Measurements from ENCODE around the gene ATP9B.

ATP9B gene

DNA sequence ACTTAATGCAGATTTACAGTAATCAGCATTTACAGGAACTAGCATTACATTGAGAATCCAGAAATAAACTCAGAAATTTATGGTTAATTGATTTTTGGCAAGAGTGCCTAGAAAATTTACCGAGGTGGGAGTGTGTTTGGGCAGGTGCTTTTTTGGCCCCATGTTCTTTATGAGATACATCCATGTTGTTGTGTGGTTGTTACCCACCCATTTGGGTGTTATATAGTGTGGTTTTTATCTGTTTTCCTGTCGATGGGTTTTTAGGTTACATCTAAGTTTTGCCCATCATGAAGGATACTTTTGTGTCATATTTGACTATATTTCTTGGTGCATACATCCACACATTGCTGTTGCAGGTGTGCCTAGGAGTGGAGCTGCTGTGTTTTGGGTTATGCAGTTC lies 82.0 kb downstream of the ATP9B start:
- no peak for DNase-seq

DNA sequence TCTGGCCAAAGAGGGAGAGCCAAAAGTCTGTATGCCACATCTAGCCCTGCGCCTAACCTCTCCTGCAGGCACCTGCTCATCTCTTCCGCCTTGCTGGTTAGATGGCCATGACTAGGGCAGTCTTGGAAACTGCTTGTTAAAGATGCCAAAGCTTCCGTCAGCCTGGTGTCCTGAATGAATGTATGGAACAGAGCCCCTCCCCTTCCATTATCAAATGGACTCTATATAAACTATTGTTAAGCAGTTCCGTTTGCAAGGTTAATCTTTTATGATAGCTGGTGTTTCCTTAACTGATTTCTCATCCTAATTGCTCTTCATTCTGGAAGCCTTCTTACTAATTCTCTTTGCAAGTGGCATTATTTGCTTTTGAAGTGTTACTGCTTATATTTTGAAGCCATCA lies 87.1 kb downstream of the ATP9B start:
- DNase-seq = no peak

DNA sequence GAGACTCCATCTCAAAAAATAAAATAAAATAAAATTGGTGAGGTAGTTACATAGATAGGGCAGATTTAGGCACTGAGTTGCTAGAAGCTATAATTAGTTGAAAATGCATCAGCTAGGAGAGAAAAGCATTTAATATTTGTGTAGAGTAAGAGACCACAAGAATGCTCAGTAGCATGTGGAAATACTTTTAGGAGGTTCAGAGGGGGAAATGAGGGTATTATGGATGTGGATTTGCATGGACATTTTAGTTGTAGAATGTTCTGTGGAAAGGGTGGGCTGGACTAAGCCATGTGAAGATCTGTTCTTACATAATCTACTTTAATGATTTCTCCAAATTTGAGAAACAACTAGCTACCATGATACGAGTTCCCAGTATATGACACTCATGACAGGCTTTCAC lies 95.5 kb downstream of the ATP9B start:
- no peak for DNase-seq

DNA sequence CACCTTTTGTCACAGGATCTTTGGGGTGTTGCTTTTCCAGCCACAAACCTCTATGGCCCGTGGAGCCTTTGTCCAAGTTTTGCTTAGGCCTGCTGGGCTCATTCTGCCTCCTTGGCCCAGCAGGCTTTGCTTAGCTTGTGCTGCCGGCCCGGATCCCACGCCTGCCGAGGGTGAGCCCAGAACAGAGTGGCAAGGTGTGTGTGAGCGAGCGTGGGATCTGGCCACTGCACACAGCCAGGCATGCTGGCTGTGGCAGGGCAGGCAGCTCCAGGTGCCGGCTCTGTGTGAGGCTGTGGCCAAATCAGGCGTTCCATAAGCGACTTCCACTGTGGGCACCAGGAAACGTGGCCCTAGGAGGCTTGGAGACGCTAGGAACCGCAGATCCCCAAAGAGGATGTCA lies 97.5 kb downstream of the ATP9B start:
- DNase-seq = no peak

DNA sequence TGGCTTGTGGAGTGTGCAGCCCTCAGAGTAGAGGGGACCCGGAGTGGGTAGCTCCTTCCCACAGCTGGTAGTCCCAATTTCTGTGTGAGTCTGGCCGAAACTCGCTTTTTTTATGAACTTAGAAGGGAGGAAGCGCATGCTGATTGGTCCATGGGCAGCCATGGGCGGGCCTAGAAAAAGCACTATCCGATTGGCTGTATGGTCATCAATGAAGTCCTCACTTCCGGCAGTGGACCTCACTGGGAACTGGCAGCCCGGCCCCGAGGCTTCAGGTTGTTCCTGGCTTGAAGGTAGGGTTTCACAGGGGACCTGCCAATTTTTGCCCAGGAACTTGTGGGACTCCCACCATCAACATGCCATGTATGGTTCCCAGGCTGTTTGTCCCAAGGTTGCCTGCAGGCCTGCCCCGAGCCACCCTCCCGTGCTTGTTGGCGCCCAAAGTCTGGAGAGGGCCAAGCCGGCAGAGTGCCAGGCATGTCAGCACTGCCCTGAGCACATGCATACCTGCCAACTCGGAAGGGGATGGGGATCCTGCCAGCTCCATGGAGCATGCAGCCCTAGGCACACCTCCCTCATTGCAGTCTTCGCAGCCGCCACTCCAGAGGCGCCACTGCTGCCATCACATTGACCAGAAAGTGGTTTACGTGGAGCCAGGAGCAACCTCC lies 98.5 kb downstream of the ATP9B start:
- no peak for DNase-seq

DNA sequence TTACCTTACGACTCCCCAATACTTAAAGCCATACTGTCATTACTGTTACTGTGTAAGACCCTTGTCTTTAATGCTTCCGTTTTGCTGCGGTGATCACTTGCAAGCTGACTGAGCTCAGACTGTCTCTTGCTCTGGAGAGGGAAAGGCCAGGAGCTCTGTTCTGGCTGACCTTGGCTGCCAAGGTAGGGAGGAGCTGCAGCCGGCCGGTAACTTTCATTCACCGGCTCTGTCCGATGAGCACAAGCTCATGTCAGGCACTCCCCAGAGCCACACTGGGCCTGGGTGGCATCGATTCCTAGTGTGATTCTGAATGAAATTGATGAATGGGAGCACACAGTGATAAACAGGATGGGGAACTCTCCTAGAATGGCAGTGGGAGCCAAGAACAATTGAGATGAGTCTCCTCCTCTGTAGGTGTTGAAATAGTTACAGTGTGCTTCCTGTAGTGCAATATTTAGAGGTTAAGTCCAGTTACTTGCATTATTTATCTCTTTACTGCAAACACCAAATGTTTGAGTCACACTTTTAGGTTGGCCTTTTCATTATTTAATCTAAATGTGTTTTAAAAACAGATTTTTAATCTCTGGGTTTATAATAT lies 100.9 kb downstream of the ATP9B start:
- DNase-seq = peak; percentile 15

DNA sequence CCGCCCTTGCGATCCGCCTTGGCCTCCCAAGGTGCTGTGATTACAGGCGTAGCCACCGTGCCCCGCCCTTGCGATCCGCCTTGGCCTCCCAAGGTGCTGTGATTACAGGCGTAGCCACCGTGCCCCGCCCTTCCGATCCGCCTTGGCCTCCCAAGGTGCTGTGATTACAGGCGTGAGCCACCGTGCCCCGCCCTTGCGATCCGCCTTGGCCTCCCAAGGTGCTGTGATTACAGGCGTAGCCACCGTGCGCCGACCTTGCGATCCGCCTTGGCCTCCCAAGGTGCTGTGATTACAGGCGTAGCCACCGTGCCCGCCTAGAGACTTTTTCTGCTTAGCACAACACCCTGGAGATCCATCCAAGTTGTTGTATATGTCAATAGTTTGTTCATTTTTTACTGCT lies 103.1 kb downstream of the ATP9B start:
- DNase-seq = peak; percentile 19

DNA sequence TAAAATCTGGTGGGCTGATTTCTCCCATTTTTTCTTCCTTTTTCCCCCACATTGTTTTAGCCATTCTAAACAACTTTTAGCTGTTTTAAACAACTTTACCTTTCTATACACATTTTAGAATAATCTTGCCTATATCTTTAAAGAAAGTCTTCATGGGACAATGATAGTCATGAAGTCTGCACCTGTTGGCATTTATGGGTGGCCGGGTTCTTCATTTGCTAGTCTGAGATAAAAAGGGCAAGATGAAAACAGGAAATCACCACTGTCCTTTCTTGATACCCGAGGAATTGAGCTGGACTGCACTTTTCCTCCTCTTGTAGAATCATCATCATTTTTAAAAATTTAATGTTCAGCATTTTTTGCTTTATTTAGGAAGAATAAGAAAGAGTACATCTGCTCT lies 104.5 kb downstream of the ATP9B start:
- no peak for DNase-seq

DNA sequence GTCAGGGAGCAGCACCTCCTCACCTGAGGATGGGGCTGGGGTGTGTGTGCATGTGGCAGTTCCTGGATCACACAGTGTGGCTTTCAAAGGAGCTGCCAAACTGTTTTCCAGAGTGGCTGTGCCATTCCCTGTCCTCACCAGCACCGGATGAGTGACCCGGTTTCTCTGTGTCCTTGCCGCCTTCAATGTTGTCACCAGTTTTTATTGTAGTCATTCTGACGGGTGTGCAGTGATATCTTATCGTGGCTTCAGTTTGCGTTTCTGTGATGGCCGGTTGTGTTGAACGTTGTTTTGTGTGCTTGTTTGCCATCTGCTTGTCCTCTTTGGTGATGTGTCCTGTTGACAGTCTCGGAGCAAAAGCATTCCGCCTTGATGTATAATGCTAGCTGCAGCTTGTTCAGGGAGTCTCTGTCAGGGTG lies 108.9 kb downstream of the ATP9B start:
- no peak for DNase-seq

DNA sequence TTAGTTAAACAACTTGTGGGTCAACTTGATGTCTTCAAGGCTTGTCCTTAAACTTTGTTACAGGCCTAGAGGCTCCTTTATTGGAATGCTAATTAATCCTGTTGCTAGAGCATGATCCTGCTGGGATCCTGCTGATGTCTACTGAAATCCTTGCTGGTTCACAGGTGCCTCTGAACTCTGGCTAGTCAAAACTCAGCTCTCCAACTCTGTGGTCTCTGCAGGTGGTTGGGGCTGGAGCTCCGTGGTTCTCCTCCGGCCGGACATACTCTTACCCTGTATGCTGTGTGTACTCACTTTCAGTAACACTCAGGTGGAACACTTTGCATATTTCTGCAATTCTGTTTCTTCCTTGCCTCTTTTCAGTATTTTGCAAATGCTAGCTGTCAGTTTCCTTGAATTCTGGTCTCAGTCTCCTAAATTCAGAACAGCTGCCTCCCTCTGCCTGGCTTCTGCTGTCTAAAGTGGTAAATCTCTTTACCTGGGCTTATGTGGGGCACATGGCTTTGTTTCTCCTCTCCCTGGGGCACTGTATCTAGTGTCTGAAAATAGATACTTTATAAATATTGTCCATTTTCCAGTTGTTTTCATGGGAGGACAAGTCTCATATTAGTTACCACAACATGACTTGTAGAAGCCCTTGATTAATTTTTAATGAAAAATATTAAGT lies 113.0 kb downstream of the ATP9B start:
- DNase-seq = peak; percentile 24

DNA sequence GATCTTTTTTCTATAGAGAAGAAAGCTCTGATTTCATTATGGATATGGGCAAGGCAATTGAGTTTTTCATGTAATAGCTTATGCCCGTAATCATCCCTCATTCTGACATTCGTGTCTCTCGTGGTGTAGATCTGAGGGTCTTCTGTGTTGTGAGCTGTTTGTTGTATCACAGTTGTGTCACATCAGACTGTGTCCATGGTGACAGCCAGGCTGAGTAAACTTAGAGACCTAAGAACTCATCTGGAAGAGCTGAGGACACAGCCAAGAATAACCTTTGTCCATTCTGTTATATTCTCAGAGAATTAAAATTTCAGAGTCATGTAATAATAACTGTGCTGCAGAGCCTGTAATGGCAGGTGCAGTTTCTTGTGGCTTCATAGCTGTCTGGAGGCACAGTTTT lies 116.5 kb downstream of the ATP9B start:
- no peak for DNase-seq

DNA sequence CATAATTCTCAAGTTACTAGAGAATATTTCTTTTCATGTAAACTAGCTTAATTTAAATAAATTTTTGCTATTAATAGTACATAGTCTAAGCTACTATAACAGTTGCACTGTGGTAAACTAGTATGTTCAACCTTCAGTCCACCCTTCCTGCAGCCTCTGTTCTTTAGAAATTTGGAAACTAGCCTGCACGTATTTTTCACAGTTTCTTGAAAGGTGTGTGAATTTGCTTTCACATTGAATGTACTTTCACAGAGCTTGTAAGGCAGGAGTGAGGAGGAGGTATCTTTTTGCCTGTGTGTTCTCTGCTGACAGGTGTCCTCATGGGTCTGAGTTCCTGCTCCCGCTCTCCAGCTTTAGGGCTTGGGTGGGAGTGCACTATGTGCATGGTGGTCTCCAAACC lies 117.5 kb downstream of the ATP9B start:
- DNase-seq = no peak

DNA sequence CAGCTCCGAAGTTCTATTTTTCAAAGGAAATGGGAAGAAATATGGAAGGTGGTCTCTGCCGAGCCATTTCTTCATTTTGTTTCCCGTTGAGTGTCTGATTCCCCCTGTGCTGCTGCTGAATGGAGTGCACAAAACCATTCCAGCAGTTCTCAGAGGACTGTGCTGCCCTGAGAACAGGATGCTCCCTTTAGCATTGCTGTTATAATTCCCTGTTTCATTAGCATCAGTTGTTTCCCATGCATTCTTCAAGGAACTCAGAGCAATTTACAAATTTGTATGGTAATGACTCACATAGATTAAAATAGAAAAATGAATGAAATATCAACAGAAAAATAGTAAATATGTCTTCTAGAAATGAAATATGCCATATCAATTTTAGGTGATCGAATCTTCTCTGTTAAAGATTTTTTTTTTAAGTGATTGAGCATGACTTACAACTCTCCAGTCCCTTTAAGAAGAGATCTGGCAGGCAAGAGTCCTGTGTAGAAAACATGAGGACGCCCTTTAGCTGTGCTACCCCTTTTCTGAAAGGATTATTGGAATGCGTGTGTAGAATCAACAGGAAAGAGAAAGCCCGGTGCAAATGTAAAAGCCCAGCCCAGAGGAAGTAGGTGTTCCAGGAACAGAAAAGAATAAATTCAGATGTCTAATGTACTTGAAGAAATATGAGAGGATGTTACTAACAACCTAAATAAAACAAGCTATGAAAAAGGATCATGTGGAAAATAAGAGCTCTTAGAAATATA lies 118.5 kb downstream of the ATP9B start:
- DNase-seq = no peak

DNA sequence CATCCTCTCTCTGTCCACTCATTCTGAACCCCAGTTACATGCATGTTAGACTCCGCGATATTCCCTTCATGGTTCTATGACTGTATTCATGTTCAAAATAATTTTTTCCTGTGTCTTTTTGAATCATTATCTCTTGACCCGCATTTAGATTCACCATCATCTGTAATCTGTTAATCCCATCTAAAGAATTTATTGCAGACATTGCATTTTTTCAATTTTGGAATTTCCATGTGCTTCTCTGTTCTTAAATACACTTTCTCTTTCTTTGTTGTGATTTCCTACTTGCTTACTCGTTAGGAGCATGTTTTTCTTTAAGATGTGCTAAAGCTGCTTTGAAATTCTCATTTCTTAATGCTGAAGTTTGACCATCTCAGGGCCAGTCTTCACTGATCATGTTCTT lies 122.2 kb downstream of the ATP9B start:
- DNase-seq = no peak

DNA sequence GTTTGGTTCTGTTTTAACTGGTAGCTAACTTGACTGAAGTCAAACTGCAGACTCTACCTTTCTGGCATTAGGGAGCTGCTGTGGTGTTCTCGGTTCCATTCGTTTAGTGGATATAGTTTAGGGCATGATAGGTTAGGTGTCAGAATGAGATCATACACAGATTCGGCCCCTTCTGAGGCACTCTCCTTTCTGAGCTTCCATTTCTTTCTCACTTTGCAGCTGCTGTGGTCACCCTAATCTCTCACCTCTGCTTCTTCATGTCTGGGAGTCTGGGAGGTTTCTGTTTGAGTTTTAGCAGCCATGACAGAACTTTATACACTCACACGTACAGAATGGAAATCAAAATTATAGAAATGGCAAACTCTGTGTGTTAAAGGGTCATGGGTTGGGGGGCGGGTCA lies 122.8 kb downstream of the ATP9B start:
- no peak for DNase-seq

DNA sequence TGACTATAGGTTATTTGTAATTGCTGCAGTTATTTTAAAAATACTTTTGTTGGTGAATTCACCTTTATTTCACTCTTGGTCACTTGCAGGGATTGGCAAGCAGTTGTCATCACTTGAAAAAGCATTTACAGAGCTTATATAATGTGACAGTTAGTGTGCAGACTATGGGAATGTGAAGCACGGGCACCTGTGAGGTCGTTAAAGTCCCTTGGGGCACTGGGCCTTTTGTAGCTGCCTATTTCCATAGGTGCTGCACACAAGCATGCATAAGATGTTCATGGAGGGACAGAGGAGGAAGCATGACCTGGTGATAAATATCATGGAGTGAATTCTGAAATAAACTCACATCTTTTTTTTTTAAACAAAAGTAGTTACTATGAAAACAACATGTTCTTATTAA lies 124.6 kb downstream of the ATP9B start:
- peak; percentile 29 for DNase-seq

DNA sequence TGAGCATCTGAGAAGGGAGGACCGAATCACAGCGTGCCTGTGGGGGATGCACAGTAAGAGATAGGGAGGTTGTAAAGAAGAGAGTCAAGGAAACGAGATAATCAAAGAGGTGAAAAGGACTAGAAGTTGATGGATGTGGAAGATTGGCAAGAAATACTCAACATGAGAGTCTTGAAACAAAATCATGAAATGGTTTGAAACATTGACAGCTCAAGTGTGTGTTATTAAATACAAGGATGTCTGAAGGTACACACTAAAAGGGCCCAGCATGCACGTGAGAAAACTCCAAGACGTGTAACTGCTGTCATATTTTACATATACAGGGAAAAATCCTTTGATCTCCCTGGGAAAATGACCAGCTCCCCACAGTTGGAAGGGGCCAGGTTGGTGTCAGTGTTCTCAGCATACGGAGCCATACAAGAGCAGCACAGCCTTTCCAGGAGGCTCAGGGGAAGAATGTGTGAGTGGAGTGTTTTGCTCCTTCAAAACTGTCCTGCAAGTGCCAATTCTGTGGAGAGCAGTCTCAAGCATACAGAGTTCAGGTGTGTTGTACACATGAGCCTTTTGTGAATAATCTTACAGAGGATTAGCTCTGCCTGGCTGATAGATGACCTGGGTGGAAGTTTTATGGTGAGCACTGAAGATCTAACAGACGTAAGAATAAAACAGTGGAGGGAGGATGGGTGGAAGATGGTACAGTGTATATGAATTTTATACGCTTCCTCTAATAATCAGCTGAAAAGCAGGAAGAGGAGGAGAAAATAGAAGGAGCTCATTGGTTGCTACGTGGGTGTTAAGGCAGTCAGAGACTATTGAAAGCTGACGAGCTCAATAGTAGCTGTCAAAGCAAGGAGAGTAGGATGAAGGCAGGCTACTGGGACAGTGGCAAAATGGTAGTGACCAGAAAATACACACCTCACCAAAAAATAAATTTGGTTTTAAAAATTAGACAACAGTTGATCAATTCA lies 126.8 kb downstream of the ATP9B start:
- peak; percentile 37 for DNase-seq

DNA sequence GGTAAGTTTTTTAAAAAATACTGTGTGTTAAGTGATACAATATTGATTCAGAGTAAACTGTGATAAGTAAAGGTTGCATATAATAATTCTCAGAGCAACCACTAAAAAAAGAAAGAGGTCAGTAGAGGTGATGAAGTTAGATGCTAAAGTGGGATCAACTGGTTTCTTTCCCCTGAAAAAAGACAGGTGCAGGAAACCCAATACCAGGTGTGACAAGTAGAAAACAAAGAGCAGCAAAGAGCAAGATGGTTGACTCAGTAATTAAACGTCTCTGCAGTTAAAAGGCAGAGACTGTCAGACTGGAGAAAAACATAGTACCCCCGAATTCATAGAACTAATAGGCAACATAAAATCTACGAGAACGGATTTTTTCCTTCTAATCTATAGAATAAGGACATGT lies 128.3 kb downstream of the ATP9B start:
- peak; percentile 95 for DNase-seq

DNA sequence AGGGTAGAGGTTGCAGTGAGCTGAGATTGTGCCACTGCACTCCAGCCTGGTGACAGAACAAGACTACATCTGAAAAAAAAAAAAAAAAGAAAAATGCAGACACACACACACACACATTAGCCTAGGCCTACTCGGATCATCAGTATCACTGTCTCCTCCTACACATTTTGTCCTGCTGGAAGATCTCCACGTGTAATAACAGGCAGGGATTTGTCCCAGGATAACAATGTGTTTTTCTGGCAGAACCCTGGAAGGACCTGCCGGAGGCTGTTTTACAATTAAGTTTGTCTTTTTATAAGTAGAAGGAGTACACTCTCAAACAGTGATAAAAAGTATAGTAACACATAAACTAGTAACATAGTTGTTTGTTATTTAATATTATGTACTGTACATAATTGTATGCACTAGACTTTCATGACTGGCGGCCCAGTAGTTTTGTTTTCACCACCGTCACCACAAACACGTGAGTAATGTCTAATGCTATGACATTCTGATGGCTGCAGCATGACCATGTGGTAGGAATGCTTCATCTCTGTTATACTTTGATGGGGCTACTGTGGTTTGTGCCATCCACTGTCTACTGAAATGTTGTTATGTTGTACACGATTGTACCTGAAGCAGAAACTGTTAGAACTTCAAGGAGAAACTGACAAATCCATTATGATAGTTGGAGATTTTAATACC lies 130.6 kb downstream of the ATP9B start:
- no peak for DNase-seq

DNA sequence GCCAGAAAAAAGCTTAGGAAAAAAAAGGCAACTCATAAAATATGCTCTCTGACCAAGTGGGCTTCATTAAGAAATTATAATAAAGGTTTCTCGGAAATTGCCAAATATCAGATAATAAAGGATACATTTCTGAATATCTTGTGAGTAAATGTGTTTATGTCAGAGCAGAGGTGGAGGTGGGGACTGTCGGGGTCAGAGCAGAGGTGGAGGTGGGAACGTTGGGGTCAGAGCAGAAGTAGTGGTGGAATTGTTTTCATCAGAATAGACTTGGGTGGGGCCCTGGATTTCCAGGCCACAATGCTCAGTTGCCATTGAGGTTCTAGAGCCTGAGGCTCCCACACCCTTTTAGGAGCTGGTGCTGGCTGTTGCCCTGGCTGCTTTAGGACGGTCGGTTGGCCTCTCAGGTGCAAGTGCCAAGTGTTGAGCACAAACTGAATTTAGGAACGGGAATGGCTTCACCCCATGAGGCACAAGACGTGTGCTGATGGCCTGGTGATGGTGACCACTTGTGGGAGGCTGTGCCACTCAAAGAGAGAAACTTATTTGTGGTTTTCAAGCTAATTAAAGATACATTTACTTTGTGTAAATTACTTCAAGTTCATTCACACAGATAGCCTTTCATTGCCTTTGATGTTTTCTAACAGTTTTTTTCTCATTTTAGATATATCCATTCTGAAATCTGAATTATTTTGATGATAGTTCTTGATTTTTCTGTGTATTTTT lies 131.5 kb downstream of the ATP9B start:
- DNase-seq = peak; percentile 63

DNA sequence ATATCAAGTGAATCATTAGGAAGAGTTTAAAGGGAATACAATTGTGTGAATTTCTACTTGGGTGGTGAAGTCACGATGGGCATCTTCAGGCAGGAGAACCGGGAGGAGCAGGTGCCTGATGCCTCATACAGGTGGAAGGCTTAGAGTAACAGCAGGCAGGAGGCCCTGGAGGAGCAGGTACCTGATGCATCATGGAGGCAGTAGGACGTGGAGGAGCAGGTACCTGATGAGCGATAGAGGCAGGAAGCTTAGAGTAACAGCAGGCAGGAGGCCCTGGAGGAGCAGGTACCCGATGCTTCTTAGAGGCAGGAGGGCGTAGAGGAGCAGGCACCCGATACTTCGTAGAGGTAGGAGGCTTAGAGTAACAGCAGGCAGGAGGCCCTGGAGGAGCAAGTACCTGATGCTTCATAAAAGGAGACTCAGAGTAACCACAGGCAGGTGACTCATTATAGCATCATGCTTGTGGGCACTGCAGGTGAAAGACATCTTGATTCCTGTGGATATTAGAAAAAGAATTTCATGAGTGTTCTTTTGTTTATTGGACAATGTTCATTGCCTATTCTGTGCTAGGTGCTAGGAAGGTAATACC lies 133.9 kb downstream of the ATP9B start:
- no peak for DNase-seq
